K562 (cell line): ENCODE data around the gene PDE8B. TPM values are rescaled to one million over a fixed set of nuclear protein-coding genes. Genes with fewer than 3 reads are reported as not detected.
A peak's percentile ranks its signal among the peaks of the same experiment; 100 is the strongest.

Experiments used
- ATAC-seq: fragments of 200-7000 bp; cut with Tn5 transposase; 3 replicates; pipeline ENCODE4 v1.9.1; 2020; ENCODE audit warnings: moderate library complexity
- BruUV-seq: library from RNA; stranded (reverse); fragments of 400-500 nt; replicated peaks from 2 replicates; lab custom pipeline; 2021; lab: Mats Ljungman, UMichigan
- CTCF ChIA-PET: fragments of 300-600 bp; formaldehyde crosslinking; extraction: SDS; loops from one replicate; lab custom pipeline; 2021; ENCODE audit warnings: low intra/inter-chr PET ratio; lab: Yijun Ruan, JAX
- POLR2A ChIA-PET: fragments of 300-600, 350-650 bp; sonication (Branson Sonifier 250); formaldehyde crosslinking; extraction: SDS; loops from one replicate; lab custom pipeline; 2021; ENCODE audit warnings: antibody characterized with exemption, inconsistent platforms; lab: Yijun Ruan, JAX
- DNase-seq, 4 experiments: peaks; one replicate each; pipeline versions ENCODE4 v3.0.0 to v3.0.0-alpha.2; 2011 to 2018; ENCODE audit warnings: low spot score in 3 of 4, mixed read lengths in 3 of 4; ENCODE audit errors: extremely low read depth in 1 of 4
- FAIRE-seq: peaks from 2 replicates; lab custom pipeline; 2011; peaks lifted over from hg19 to GRCh38; lab: Jason Lieb, UNC
- H2AFZ ChIP-seq: 2 replicates; pipeline ENCODE4 v1.6.0; 2011; ENCODE audit warnings: low read depth, low read length, control low read depth, inconsistent platforms
- H3K27ac ChIP-seq: fragments of 200-600 bp; 3 replicates; pipeline ENCODE4 v1.8.0; 2011; ENCODE audit warnings: low read depth, mild to moderate bottlenecking, control low read depth, inconsistent platforms, low read length, moderate library complexity, mixed read lengths; ENCODE audit errors: extremely low read depth
- H3K27me3 ChIP-seq, 2 experiments: fragments of 300-600 bp in 1 of 2; 2 replicates in 1 of 2; 3 replicates in 1 of 2; pipeline versions ENCODE4 v1.6.0 to v1.8.0; 2011; ENCODE audit warnings: inconsistent platforms in 2 of 2, low read length in 2 of 2, mild to moderate bottlenecking in 1 of 2, mixed read lengths in 1 of 2, moderate library complexity in 1 of 2; ENCODE audit not compliant: control insufficient read depth in 2 of 2, insufficient read depth in 2 of 2
- H3K36me3 ChIP-seq: fragments of 300-600 bp; 3 replicates; pipeline ENCODE4 v1.8.0; 2011; ENCODE audit warnings: mild to moderate bottlenecking, low read length, inconsistent platforms; ENCODE audit not compliant: control insufficient read depth, insufficient read depth
- H3K4me1 ChIP-seq, 2 experiments: fragments of 200-600 bp in 1 of 2; replicated peaks in 1 of 2; 2 replicates in 1 of 2; 3 replicates in 1 of 2; pipeline versions ENCODE4 v1.5.1 to v1.8.0; 2011; ENCODE audit warnings: inconsistent platforms in 2 of 2, low read length in 2 of 2, mild to moderate bottlenecking in 1 of 2, mixed read lengths in 1 of 2, moderate library complexity in 1 of 2; ENCODE audit not compliant: control insufficient read depth in 2 of 2, insufficient read depth in 2 of 2
- H3K4me2 ChIP-seq: 2 replicates; pipeline ENCODE4 v1.6.1; 2011; ENCODE audit warnings: low read length, control low read depth, inconsistent platforms, mixed read lengths; ENCODE audit not compliant: insufficient read depth
- H3K4me3 ChIP-seq: fragments of 200-600 bp; sonication (generic), shearing (Covaris generic); 2 replicates; pipeline ENCODE4 v1.5.1; 2016; ENCODE audit warnings: control low read depth, inconsistent platforms
- H3K79me2 ChIP-seq: fragments of 200-600 bp; 3 replicates; pipeline ENCODE4 v1.8.0; 2011; ENCODE audit warnings: low read length, inconsistent platforms; ENCODE audit not compliant: control insufficient read depth, insufficient read depth
- H3K9ac ChIP-seq, 2 experiments: 2 replicates each; pipeline versions ENCODE4 v1.6.0 to v1.6.1; 2011; ENCODE audit warnings: low read depth in 2 of 2, low read length in 2 of 2, control low read depth in 1 of 2, inconsistent platforms in 1 of 2, mild to moderate bottlenecking in 1 of 2, mixed read lengths in 1 of 2; ENCODE audit not compliant: insufficient read depth in 1 of 2
- H3K9me1 ChIP-seq: one replicate; pipeline ENCODE4 v1.6.0; 2011; ENCODE audit warnings: inconsistent platforms, mild to moderate bottlenecking, low read length, moderate library complexity; ENCODE audit not compliant: control insufficient read depth, insufficient read depth
- H3K9me3 ChIP-seq: replicated peaks from 2 replicates; pipeline ENCODE4 v1.5.1; 2011; ENCODE audit warnings: low read depth, low read length, inconsistent platforms; ENCODE audit not compliant: control insufficient read depth, insufficient read depth
- H4K20me1 ChIP-seq: replicated peaks from 2 replicates; pipeline ENCODE4 v1.6.1; 2011; ENCODE audit warnings: low read length, inconsistent platforms, mixed read lengths; ENCODE audit not compliant: control insufficient read depth, insufficient read depth
- ARID1B ChIP-seq: fragments of 450-650 bp; IDR thresholded peaks from 2 replicates; pipeline ENCODE4 v1.6.1; 2016; ENCODE audit warnings: antibody characterized with exemption, mild to moderate bottlenecking, inconsistent platforms
- CHD4 ChIP-seq: fragments of 200-600 bp; sonication (generic); IDR thresholded peaks from 3 replicates; pipeline ENCODE4 v1.6.1; 2012; ENCODE audit warnings: low read depth, mild to moderate bottlenecking, mixed read lengths, low read length, inconsistent platforms; ENCODE audit not compliant: insufficient read depth, insufficient replicate concordance, poor library complexity, severe bottlenecking
- ELF4 ChIP-seq: fragments of 450-650 bp; formaldehyde crosslinking; IDR thresholded peaks from 2 replicates; pipeline ENCODE4 v1.4.0; 2022; ENCODE audit warnings: missing genetic modification characterization
- EP300 ChIP-seq: IDR thresholded peaks from 2 replicates; pipeline ENCODE4 v1.6.1; 2012; ENCODE audit warnings: low read length, improper control_type of control experiment
- FOXA1 ChIP-seq: fragments of 450-650 bp; IDR thresholded peaks from 2 replicates; pipeline ENCODE4 v1.6.1; 2016; ENCODE audit warnings: mild to moderate bottlenecking, borderline replicate concordance
- MAX ChIP-seq: sonication (generic); formaldehyde crosslinking; IDR thresholded peaks from 2 replicates; pipeline ENCODE4 v1.9.0; 2022; ENCODE audit warnings: mild to moderate bottlenecking, missing genetic modification reagents
- MED1 ChIP-seq: sonication (generic); formaldehyde crosslinking; IDR thresholded peaks from 2 replicates; pipeline ENCODE4 v1.8.1; 2023; ENCODE audit warnings: missing genetic modification reagents, borderline replicate concordance
- NUFIP1 ChIP-seq: fragments of 450-650 bp; IDR thresholded peaks from 2 replicates; pipeline ENCODE4 v1.6.1; 2018; ENCODE audit not compliant: partially characterized antibody
- USF1 ChIP-seq: sonication (generic); formaldehyde crosslinking; IDR thresholded peaks from 2 replicates; pipeline ENCODE4 v1.9.0; 2022; ENCODE audit warnings: mild to moderate bottlenecking, missing genetic modification reagents
- WHSC1 ChIP-seq: IDR thresholded peaks from one replicate; pipeline ENCODE4 v1.6.1; 2012; ENCODE audit warnings: low read length, control low read depth, inconsistent platforms
- WGBS: fragments of 100-300 bp; shearing (Covaris generic); methylation state at CpG from one replicate; pipeline ENCODE4 v1.1.6; 2016; ENCODE audit warnings: low coverage, mixed read lengths; ENCODE audit not compliant: insufficient coverage; ENCODE audit errors: missing lambda C conversion rate; 5-methylcytosine and 5-hydroxymethylcytosine counted together
- in situ Hi-C: fragments of 300-500 bp; cut with MboI; formaldehyde crosslinking; loops from 4 replicates; pipeline ENCODE4 v1.15.0; 2018; ENCODE audit warnings: inconsistent platforms, mixed read lengths
- intact Hi-C: fragments of 100-400 bp; cut with micrococcal nuclease; formaldehyde crosslinking; loops from 2 replicates; pipeline ENCODE4 v1.14.2; 2022
- polyA plus RNA-seq, 8 experiments: library from polyadenylated mRNA; depleted of rRNA in 4 of 8; stranded (reverse) in 5 of 8; unstranded in 3 of 8; fragments of >200 nt; fragmentation: Nextera tagmentation in 2 of 8; fragmentation: Illumina TruSeq in 1 of 8; extraction: Ambion mirVana in 2 of 8; extraction: Trizol in 1 of 8; gene quantifications; 2 replicates each; pipeline versions ENCODE4 v1.2.1 to v1.2.3, GENCODE V29; 2011 to 2014; ENCODE audit warnings: inconsistent platforms in 1 of 8, missing spikeins in 1 of 8
- total RNA-seq, 7 experiments: library from RNA; depleted of rRNA in 6 of 7; stranded (reverse); fragments of >200 nt in 6 of 7; fragmentation: Illumina TruSeq in 2 of 7; extraction: Trizol in 2 of 7; gene quantifications; 2 replicates each; pipeline versions ENCODE4 v1.2.1 to v1.2.3, GENCODE V29; 2011 to 2021; ENCODE audit warnings: low replicate concordance in 1 of 7
- TF ChIP-seq, protein P1 (sequence below): sonication (generic); IDR thresholded peaks from 2 replicates; pipeline ENCODE4 v1.6.1; 2016
- TF ChIP-seq, protein P2 (sequence below): fragments of 250-450 bp; sonication (Bioruptor Pico); IDR thresholded peaks from 2 replicates; pipeline ENCODE4 v1.4.0; 2020; ENCODE audit warnings: mild to moderate bottlenecking, moderate library complexity, borderline replicate concordance
- TF ChIP-seq, protein P3 (sequence below), 2 experiments: fragments of 250-450 bp in 1 of 2; fragments of 450-650 bp in 1 of 2; sonication (Bioruptor Pico) in 1 of 2; IDR thresholded peaks; 2 replicates each; pipeline versions ENCODE4 v1.6.1 to v1.8.0; 2016 to 2021; ENCODE audit warnings: mild to moderate bottlenecking in 2 of 2, moderate library complexity in 2 of 2, missing compliant biosample characterization in 1 of 2, missing genetic modification characterization in 1 of 2

The PDE8B gene
- total and polyA plus RNA-seq, 9 of the 15 experiments (the other 6 are each of a cell fraction or from before 2014, with no cell fraction given) = 0.15 to 0.28 TPM; not detected in 7

- no peak for TF ChIP-seq MAX (CRISPR knock-in tag)
- TF ChIP-seq EP300 = peak; percentile 30; the same call in 1 of the 2 replicates
- TF ChIP-seq WHSC1 = no peak
- TF ChIP-seq ARID1B = peak; percentile 65
- no peak for TF ChIP-seq MED1 (CRISPR knock-in tag)
- TF ChIP-seq, protein P1, sequence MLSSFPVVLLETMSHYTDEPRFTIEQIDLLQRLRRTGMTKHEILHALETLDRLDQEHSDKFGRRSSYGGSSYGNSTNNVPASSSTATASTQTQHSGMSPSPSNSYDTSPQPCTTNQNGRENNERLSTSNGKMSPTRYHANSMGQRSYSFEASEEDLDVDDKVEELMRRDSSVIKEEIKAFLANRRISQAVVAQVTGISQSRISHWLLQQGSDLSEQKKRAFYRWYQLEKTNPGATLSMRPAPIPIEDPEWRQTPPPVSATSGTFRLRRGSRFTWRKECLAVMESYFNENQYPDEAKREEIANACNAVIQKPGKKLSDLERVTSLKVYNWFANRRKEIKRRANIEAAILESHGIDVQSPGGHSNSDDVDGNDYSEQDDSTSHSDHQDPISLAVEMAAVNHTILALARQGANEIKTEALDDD = peak; percentile 88
- TF ChIP-seq USF1 (CRISPR knock-in tag) = no peak
- TF ChIP-seq, all 486 proteins: peak for 15
Observed at GRCh38 chr5:77449981-77450380, 239.5 kb downstream of the PDE8B start (continued).

DNA sequence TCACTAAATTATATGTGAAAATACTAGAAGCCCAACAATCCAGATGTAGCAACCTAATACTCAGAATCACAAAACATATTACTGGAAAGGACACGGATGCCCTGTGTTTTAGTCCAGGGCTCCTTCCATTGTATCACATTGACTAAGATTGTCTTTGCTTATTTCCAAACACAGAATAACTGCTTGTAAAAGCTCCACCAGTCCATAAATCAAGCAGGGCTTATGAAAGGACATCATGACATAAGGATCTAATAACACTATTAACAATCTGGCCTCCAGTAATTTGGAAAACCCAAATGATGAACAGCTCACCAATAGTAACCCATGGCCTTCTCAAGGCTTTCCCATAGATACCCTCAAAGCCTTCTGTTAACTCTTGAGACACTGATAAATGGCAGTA, 241.9 kb downstream of the PDE8B start:
- Histone ChIP-seq H3K9me1 (no peaks in the 10 kb centered on the region), H2AFZ (no peak overlapping the region), H4K20me1 (no peaks in the 10 kb centered on the region), H3K79me2 (no peaks in the 10 kb centered on the region), H3K27me3 (no peaks in the 10 kb centered on the region), H3K36me3 (peaks cover 32% of the 10 kb centered on the region), H3K4me1 (peaks cover 9 to 20% of the 10 kb centered on the region in 2 experiments), H3K27ac (no peak overlapping the region), H3K4me3 (no peak overlapping the region), H3K9me3 (no peaks in the 10 kb centered on the region), H3K9ac (no peak overlapping the region), H3K4me2 (no peak overlapping the region)
- ATAC-seq (no peak), DNase-seq (no peak), FAIRE-seq (no peak)
- in situ Hi-C loops = no loop called here
- intact Hi-C loops = no loop called here
- ChIA-PET CTCF (no interaction called here), POLR2A (no interaction called here)
- BruUV-seq = no TSS peak
- 100% methylated on average over 1 of the region's 1 CpG for WGBS
- TF ChIP-seq, protein P2, sequence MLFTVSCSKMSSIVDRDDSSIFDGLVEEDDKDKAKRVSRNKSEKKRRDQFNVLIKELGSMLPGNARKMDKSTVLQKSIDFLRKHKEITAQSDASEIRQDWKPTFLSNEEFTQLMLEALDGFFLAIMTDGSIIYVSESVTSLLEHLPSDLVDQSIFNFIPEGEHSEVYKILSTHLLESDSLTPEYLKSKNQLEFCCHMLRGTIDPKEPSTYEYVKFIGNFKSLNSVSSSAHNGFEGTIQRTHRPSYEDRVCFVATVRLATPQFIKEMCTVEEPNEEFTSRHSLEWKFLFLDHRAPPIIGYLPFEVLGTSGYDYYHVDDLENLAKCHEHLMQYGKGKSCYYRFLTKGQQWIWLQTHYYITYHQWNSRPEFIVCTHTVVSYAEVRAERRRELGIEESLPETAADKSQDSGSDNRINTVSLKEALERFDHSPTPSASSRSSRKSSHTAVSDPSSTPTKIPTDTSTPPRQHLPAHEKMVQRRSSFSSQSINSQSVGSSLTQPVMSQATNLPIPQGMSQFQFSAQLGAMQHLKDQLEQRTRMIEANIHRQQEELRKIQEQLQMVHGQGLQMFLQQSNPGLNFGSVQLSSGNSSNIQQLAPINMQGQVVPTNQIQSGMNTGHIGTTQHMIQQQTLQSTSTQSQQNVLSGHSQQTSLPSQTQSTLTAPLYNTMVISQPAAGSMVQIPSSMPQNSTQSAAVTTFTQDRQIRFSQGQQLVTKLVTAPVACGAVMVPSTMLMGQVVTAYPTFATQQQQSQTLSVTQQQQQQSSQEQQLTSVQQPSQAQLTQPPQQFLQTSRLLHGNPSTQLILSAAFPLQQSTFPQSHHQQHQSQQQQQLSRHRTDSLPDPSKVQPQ = no peak
- TF ChIP-seq NUFIP1 = no peak
- TF ChIP-seq, protein P3, sequence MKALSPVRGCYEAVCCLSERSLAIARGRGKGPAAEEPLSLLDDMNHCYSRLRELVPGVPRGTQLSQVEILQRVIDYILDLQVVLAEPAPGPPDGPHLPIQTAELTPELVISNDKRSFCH (CRISPR knock-in tag; IDR thresholded peaks at IDR 0.05) = no peak
- TF ChIP-seq, protein P3 (tag; IDR thresholded peaks at IDR 0.05) = no peak
- no peak for TF ChIP-seq FOXA1
- TF ChIP-seq CHD4 = no peak
- TF ChIP-seq ELF4 = no peak
